Measurements from ENCODE around the gene DPF3.

- TF ChIP-seq CTCF (IDR thresholded peaks at IDR 0.05; ENCODE audit: low read depth, low read length, poor library complexity, severe bottlenecking) (no peak), EZH2phosphoT487 (IDR thresholded peaks at IDR 0.05; ENCODE audit: borderline replicate concordance, low read length) (no peak)
Observed at GRCh38 chr14:72714094-72714493, 179.8 kb downstream of the DPF3 start.
